Measurements from ENCODE around the gene OCA2.

The OCA2 gene

DNA sequence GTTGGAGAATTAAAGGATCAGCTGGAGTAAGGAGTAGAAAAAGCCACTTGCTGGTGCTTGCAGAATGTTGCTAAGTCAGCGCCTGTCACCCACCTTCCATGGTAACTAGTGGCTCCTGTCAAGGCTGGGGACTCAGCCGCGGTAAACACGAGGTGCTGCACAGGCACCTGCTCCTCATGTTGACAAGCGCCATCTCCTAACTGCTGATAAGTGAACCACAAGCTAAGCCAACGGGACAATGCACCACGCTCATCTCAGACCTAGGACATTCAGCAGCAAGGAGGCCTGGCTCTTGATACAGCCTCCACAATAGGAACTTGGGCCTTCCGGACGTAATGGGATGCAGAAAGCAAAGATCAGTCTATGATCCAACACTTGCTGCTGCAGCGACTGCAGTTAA lies 264.4 kb downstream of the OCA2 start:
- DNase-seq: no peak

DNA sequence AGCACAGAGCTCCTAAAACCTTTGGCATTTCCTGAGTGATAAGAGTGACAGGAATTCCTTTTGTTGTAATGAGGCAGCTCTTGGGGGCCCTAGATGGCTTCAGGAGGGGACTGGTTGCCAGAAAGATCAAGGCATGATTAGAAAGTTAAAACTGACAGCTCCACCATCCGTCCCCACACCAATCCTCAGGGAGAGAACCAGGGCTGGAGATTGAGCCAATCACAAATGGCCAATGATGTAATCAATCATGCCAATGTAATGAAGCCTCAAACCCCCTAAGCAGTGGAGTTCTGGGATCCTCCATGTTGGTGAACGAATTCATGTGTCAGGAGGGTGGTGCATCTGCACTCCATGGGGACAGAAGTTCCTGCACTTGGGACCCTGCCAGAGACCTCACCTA lies 265.1 kb downstream of the OCA2 start:
- no peak for DNase-seq

GRCh38 chr15:27833178-27833577 lies 265.9 kb downstream of the OCA2 start:
- DNase-seq: no peak

GRCh38 chr15:27832237-27832596 lies 266.9 kb downstream of the OCA2 start:
- DNase-seq: no peak

- no peak for DNase-seq
Observed at GRCh38 chr15:27831384-27832236, 267.5 kb downstream of the OCA2 start.

GRCh38 chr15:27828746-27829145 lies 270.4 kb downstream of the OCA2 start:
- DNase-seq: no peak

DNA sequence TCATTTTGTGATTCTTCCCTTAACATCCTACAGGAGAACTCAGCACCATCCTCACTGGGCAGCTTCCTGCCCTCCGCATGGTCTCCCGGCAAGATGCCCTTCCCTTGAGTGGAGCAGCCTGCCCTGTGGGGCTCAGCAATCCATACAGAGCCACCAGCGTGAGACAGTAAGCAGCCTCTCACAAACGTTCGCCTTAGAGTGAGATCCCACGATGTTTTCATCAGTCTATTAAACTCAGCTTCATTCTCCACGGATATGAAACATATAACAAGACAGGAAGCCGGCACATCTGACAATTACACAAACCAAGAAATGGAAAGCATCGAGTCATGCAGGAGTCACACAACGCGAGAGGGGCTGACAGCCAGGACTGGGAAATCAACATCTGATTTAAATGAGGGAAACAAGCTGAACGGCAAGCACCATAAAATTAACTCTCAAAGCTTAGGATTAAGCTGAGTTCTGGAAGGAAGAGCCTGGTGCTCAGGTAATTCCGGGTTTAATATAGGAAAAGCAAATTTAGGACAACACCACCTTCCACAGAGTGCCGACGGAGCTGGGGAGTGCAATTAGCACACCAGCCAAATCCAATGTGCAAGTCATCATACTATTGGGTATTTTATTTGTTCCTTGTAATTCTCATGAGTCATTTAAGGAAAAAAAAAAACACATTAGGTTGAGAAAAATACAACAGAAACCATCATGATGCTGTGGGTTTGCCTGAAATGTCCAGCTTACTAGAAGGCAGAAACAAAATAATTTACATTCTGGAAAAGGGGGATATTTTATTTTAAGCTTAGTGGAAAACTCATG lies 272.0 kb downstream of the OCA2 start:
- DNase-seq: no peak

DNA sequence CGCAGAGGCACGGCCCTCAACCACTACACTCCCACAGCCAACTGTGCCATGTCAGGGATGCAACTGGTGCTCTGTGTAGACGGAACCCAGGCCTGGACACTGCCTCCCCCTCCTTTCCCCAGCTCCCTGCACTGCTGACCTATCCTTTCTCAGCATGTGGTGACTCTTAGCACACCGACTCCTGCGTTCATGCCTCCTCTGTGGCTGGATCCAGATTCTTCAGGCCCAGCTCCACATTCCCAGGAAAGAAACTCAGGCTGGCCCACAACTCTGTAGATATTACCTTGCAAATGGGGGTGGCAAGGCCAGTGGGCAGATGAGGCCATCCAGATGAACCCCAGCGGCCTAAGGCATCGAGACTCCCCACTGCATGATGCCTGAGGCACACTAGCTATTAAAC lies 272.7 kb downstream of the OCA2 start:
- no peak for DNase-seq

- no peak for DNase-seq
Observed at GRCh38 chr15:27824841-27825422, 274.2 kb downstream of the OCA2 start.

GRCh38 chr15:27821273-27821672 lies 277.8 kb downstream of the OCA2 start:
- no peak for DNase-seq

DNA sequence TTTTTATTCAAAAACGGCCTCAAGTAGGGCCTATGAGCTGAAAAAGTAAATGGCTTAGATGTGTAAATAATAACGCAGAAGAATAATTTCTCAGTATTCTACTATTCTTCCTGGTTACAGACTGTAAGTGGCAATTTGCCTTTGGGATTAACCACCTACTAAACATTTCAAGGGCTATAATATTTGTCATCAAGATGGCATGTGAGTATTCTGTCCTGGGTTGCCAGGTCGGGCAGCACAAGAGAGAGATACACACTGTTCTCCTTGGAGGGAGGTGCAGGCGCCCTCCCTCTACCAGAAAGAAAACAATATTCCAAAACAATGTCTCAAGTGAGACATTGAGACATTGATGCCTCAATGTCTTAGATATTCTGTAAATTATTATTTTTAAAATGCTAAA lies 278.4 kb downstream of the OCA2 start:
- DNase-seq: no peak

GRCh38 chr15:27820232-27820631 lies 278.9 kb downstream of the OCA2 start:
- DNase-seq: no peak

GRCh38 chr15:27817258-27817657 lies 281.9 kb downstream of the OCA2 start:
- no peak for DNase-seq

- no peak for DNase-seq
Observed at GRCh38 chr15:27816790-27817189, 282.3 kb downstream of the OCA2 start.

GRCh38 chr15:27815035-27815434 lies 284.1 kb downstream of the OCA2 start:
- DNase-seq: no peak

DNA sequence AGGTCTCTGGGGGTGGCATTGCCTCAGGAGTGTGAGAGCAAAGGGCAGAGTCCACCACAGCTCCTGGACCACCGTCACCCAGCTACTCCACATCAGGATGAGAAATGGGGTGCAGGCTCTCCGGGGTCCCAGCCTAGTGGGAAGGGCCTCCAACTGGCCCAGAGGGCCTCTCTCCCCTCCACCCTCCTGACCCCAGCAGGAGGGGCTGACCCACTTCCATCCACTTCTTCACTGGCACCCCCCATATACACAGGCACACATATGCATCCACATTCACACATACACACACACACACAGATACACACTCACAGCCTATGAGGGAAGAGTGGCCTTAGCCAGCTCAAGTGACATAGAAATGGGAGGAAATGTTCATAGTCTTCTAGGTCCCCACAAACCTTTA lies 286.0 kb downstream of the OCA2 start:
- DNase-seq: no peak

- no peak for DNase-seq
Observed at GRCh38 chr15:27808182-27808581, 290.9 kb downstream of the OCA2 start.

GRCh38 chr15:27807335-27807734 lies 291.8 kb downstream of the OCA2 start:
- DNase-seq: no peak

GRCh38 chr15:27806396-27806795 lies 292.7 kb downstream of the OCA2 start:
- no peak for DNase-seq

DNA sequence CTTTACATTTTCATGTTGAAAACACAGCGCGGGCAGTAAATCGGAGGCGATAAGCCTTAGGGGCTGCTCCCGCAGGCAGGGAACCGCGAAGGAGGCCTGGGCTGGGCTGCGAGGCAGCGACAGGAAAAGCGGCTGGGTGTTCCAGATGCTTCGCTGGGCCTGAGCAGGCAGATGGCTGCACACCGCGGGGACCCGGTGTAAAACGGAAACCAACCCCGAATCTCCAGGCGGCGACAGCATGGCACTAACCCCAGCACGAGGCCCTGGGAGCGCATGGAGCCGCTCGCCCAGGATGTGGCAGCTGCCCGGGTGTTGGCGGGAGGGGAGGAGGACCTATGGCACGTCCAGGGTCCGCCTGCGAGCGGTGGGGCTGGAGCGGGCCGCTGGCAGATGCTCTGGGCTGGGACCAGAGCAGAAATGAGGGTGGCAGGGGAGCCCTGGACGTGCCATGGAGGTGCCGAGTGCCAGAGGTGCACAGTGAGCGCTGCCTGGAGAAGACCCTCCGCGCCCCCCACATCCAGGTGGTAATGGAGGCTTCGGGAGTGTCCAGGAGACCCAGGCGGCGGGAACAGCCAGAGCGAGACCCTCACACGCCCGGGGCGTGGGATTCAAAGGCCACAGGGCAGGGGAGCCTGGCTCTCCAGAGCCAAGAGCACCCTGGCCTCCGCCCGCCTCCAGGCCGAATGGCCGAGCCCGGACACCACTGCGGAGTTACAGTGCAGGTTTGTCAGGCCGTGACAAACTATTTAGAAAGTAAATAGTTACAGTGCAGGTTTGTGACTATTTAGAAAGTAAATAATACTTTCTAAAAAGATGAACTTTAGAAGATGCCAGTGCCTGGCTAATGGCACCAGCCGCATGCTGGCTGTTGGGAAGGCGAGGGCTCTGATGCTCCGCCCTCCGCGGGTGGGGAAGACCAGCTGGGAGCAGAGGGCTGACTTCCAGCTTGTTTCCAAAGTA lies 293.6 kb downstream of the OCA2 start:
- no peak for DNase-seq

GRCh38 chr15:27804569-27805260 lies 294.4 kb downstream of the OCA2 start:
- DNase-seq: no peak

- DNase-seq: no peak
Observed at GRCh38 chr15:27798807-27799206, 300.3 kb downstream of the OCA2 start.

All from AML-193 (cell line).